ENCODE measurements around the gene ANKRD29.

DNA sequence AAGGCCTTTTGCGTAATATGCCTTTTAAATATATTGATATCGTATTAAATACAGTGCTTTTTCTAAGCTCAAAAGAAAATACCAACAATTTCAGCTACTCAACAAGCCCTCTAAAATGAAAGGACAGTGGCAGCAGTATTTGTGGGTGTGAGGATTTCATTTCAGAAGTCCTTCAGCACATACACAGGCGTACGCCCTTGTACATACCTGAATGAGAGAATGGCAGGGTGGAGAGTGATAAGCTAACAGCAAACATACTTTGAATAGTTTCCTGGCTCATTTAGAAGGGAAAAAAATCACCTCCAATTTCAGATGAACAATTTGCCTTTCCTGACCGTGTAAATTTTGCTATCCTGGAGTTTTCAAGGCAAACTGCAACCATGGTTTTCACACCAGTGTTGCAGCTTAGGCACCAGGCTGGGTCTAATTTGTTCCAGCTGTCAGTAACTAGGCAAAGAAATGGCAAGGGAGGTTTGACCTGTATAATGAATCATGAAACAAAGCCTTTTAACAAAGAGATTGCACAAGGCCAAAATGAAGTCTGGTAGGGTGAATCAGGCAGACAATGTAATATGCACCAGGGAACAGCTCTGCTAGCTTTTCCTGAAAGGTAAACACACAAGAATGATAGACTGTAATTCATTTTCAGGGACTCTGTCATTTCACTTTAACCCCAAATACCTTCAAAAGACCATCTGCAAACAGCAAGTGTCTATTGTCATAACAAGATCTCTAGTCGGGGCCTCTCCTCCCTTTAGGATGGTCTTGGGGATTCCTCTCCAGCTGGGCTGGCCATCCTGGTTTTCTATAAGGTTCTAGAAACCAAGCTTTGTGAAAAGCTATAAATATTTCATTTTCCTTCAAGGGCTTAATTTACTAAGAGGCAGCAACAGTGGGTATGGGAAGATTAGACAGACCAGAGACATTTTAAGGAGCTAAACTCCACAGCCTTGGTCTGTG lies 11.5 kb downstream of the ANKRD29 start:
- TF ChIP-seq, protein P1, sequence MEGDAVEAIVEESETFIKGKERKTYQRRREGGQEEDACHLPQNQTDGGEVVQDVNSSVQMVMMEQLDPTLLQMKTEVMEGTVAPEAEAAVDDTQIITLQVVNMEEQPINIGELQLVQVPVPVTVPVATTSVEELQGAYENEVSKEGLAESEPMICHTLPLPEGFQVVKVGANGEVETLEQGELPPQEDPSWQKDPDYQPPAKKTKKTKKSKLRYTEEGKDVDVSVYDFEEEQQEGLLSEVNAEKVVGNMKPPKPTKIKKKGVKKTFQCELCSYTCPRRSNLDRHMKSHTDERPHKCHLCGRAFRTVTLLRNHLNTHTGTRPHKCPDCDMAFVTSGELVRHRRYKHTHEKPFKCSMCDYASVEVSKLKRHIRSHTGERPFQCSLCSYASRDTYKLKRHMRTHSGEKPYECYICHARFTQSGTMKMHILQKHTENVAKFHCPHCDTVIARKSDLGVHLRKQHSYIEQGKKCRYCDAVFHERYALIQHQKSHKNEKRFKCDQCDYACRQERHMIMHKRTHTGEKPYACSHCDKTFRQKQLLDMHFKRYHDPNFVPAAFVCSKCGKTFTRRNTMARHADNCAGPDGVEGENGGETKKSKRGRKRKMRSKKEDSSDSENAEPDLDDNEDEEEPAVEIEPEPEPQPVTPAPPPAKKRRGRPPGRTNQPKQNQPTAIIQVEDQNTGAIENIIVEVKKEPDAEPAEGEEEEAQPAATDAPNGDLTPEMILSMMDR (IDR thresholded peaks at IDR 0.05), result no peak
- no peak for TF ChIP-seq ZFX (IDR thresholded peaks at IDR 0.05; ENCODE audit: borderline replicate concordance)

Data from 22Rv1 (cell line).